Kasumi-1 (cell line): ENCODE measurements around the gene ADAMTS12.

Experiments used
- DNase-seq, 2 experiments: peaks; one replicate each; lab custom pipeline; 2025; lab: John Stamatoyannopoulos, UW

The ADAMTS12 gene

GRCh38 chr5:33800241-33800950 lies 91.4 kb downstream of the ADAMTS12 start:
- no peak for DNase-seq

- DNase-seq, result no peak
These were observed 96.3 kb downstream of the ADAMTS12 start for GRCh38 chr5:33795496-33795895.

GRCh38 chr5:33794550-33795181 lies 97.1 kb downstream of the ADAMTS12 start:
- no peak for DNase-seq

GRCh38 chr5:33793836-33794549 lies 97.8 kb downstream of the ADAMTS12 start:
- no peak for DNase-seq

GRCh38 chr5:33793276-33793675 lies 98.5 kb downstream of the ADAMTS12 start:
- no peak for DNase-seq

GRCh38 chr5:33792559-33792958 lies 99.2 kb downstream of the ADAMTS12 start:
- DNase-seq, result no peak

- no peak for DNase-seq
These were observed 102.2 kb downstream of the ADAMTS12 start for GRCh38 chr5:33789567-33789957.

- no peak for DNase-seq
These were observed 102.7 kb downstream of the ADAMTS12 start for GRCh38 chr5:33788922-33789566.

GRCh38 chr5:33785571-33785970 lies 106.2 kb downstream of the ADAMTS12 start:
- no peak for DNase-seq

- DNase-seq, result no peak
These were observed 110.5 kb downstream of the ADAMTS12 start for GRCh38 chr5:33781286-33781685.

GRCh38 chr5:33776151-33776660 lies 115.6 kb downstream of the ADAMTS12 start:
- DNase-seq, result no peak

- no peak for DNase-seq
These were observed 117.4 kb downstream of the ADAMTS12 start for GRCh38 chr5:33774341-33774740.

GRCh38 chr5:33772380-33772897 lies 119.4 kb downstream of the ADAMTS12 start:
- no peak for DNase-seq

- no peak for DNase-seq
These were observed 121.8 kb downstream of the ADAMTS12 start for GRCh38 chr5:33769968-33770367.

GRCh38 chr5:33769196-33769595 lies 122.6 kb downstream of the ADAMTS12 start:
- DNase-seq, result no peak

- no peak for DNase-seq
These were observed 125.8 kb downstream of the ADAMTS12 start for GRCh38 chr5:33766023-33766422.

GRCh38 chr5:33764786-33765185 lies 127.0 kb downstream of the ADAMTS12 start:
- no peak for DNase-seq

- no peak for DNase-seq
These were observed 128.4 kb downstream of the ADAMTS12 start for GRCh38 chr5:33763435-33763834.

GRCh38 chr5:33762859-33763258 lies 128.9 kb downstream of the ADAMTS12 start:
- no peak for DNase-seq

GRCh38 chr5:33761139-33761538 lies 130.7 kb downstream of the ADAMTS12 start:
- DNase-seq, result no peak

GRCh38 chr5:33758737-33759136 lies 133.1 kb downstream of the ADAMTS12 start:
- no peak for DNase-seq

GRCh38 chr5:33756491-33756890 lies 135.3 kb downstream of the ADAMTS12 start:
- no peak for DNase-seq
